Brain pericyte (primary cell): Measurements from ENCODE around the gene OASL.
A peak's percentile ranks its signal among the peaks of the same experiment; 100 is the strongest.

ENCODE experiments used
- DNase-seq: peaks from one replicate; pipeline ENCODE4 v3.0.0-alpha.2; 2012; ENCODE audit warnings: low read depth, low spot score

Gene OASL

DNA sequence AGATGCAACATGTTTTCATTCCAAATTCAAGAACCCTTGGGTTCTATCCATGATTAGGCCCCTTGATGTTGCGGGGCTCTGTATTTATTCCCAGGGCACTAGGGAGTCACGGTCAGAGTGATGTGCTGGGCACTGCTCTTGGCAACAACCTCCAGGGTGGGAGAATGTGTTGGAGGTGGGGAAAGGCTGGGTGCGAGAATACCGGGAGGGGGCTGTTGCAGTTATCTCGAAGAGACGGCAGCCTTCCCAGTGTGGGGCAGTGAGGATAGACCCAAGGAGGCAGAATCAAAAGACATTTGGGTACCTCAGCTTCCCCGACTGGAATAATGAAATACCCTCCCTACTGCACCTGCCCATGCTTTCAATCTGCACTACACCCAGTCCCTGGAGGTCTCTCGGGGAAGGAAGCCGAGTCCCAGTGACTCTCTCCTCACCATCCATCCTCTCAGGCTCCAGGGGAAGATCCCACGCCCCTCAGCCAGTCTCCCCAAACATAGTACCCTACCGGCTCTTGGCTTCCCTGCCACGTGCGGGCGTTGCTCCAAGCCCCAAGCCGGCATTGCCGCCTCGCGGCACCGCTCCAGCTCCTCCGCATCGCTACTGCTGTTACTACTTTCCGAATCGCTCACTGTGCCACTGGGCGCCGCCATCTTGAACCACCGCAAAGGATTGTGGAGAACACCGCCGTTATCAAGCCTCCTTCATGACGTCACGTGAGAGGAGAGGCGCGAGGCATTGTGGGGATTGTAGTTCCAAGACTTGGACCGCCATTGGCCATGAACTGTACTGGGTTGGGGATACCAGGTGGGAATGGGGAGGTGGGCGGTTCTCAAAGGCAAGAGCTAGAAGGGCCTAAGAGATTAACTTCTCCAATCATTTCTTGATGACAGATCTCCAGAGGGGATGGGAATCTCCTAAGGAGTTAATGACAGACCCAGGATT, 22.9 kb downstream of the OASL start, which contains the start of gene C12orf43:
TSS of gene C12orf43 (minus strand) at position 663 of the 942 bp plus-strand sequence. CDS start at position 650, 13 bp downstream.
- peak; percentile 67 for DNase-seq

DNA sequence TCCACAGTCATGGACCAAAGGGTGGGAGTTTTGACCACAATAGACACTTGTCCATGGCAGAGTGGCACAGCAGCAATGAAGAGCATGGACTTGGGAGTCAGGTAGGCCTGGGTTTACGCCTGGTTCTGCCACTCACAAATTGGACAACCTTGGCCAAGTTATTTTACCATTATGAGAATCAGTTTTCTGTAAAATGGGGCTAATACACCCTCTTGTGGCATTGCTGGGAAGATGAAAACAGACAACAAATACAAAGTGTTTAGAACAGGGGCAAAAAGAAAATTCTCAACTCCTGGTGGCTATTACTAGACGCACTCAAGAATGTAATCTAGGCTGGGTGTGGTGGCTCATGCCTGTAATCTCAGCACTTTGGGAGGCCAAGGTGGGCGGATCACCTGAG, 25.3 kb downstream of the OASL start:
- no peak for DNase-seq

DNA sequence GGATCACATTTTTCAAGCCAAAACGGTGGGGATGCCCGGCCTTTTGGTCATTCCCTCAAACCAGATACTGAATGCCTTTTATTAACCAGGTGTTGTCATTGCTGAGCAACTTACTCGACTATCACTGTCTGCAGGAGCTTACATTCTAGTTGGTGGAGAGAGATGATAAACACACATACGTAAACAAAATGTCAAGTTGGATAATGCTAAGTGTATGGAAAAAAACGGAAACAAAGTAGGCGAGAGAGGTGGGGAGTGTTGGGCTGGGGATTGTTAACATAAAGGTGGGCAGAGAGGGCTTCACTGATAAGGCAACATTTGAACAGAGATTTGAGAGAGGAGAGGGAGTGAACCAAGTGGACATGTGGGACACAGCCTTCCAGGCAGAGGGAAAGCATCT, 27.2 kb downstream of the OASL start:
- DNase-seq: no peak

DNA sequence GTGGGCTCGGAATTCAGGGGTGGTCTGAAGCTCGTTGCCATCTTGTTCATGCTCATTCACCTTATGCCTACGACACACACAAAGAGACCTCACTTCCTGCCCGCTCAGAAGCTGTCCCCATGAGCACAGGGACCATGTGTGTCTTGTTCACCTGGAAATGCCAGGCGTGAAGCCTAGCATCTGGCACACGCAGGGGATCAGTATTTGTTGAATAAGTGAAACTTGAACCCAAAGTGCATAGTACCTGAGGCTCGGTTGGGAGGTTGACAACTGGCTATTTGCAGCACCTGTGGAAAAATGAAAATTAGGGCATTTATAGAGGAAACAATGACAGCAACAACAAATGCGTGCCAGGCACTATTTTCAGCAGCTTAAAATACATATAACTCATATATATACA, 28.2 kb downstream of the OASL start:
- DNase-seq: no peak

DNA sequence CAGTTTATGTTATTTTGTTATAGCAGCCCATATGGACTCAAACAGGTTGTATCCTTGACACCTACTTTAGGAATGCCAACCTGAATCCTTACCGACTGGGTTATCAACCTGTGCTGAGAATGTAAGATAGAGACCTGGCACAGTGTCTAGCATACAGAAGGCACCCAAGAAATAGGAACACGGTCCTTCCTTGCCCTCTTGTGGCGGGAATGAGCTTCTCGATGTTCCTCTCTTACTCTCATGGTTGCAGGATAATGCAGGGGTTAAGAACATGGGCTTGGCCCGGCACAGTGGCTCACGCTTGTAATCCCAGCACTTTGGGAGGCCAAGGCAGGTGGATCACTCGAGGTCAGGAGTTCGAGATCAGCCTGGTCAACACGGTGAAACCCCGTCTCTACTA, 29.3 kb downstream of the OASL start:
- DNase-seq: no peak

DNA sequence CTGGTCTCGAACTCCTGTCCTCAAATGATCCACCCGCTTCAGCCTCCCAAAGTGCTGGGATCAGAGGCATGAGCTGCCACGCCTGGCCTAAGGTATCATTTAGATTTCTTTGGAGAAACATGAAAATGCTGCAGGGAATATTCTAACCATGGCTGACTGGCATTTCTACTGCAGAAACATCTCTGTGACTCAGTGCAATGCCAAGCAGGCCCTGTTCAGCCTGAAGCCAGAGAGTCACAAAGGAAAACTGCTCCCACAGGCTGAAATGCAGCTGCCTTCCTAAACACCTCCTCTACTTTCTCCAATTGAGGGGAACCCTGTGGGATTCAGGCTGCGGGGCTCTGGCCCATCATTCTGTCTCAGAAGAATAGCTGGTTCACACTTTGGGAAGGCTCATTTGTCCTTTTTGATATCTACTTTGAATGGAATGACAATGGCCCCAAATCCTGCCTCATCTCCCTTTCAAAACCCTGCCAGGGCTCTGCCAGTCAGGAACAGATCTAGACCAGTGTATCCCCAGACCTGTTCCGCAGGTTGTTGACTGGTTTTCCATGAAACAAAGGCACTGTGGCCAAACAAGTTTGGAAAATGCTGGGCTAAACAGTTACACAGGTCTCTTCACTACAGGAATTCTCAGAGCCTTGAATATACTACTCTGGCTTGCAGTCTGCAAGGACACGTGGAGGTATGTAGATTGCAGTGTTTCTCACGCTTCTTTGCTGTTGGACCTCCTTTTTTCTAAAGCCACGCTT, 30.5 kb downstream of the OASL start:
- no peak for DNase-seq

DNA sequence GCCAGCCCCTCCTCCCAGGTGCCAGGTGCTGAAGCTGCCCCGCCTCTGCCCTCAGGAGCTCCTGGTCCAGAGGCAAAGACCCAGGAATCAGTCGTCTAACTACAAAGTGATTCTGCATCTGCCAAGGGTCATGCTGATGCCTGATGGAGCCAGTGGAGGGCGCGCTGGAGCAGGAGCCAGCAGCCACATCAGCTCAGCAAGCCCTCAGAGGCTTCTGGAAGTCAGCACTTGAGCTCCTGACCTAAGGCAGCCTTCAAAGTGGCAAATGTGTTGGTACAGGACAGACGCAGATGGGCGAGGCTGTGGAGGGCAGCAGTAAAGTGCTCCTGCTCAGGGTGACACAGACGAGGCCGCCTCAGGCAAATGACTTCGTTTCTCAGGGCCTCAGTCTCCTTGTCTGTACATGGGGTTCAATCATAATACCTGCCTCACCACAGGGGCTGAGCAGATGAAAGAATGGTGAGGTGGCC, 33.7 kb downstream of the OASL start:
- no peak for DNase-seq

DNA sequence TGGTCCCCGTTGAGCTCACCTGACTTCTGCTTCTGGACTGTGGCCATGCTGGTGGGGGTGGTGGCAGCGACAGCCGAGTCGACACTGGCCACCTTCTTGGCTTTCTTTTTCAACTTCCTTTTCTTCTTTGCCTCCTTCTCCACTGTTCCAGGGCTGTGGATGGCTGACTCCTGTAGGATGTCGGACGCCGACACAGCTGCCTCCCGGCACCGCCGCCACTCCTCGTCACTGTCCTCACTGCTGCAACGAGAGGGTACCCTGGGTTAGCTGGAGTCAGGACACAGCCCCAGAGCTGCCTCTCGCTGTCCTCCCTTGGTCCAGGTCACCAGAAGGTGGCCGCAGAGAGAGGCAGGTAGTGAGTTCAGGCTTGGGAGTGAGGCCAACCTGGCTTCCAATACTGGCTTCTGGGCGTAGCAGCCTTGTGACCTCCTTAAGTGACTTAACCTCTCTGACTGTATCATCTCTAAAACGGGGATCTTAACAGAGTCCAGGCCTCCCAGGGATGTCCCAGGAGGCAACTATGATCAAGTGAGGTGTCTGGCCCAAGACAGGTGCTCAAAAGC, 34.7 kb downstream of the OASL start:
- DNase-seq: no peak

DNA sequence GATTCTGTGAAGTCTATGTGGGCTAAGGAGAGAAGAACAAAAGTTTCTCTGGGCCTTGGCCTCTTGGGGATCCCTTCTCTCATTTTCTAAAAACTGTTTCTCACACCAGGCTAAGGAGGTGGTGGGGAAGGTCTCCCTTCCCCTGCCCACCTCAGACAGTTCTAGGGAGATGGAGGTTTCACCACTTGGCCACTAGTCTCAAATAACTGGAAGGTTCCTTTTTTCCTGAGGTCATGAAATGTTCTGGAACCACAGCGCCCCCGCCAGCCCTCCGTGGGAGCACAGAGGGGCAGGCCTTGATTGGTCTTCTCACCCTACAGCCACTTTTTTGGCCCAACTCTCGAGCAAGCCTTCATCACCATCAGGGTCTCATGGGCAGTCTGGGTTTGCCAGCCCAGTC, 35.4 kb downstream of the OASL start:
- no peak for DNase-seq

DNA sequence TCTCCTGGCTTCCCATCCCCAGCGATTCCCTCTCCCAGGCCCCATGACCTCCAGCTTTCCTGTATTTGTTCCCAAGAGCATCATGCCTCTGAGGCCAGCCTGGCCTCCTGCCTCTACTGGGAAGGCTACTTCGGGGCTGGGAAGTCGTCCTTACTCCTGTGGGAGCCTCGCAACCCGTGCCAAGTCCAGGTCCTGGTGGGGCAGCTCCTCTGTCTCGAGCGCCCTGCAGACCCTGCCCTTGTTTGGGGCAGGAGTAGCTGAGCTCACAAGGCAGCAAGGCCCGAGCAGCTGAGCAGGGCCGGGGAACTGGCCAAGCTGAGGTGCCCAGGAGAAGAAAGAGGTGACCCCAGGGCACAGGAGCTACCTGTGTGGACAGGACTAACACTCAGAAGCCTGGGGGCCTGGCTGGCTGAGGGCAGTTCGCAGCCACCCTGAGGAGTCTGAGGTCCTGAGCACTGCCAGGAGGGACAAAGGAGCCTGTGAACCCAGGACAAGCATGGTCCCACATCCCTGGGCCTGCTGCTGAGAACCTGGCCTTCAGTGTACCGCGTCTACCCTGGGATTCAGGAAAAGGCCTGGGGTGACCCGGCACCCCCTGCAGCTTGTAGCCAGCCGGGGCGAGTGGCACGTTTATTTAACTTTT, 37.1 kb downstream of the OASL start:
- DNase-seq: no peak

DNA sequence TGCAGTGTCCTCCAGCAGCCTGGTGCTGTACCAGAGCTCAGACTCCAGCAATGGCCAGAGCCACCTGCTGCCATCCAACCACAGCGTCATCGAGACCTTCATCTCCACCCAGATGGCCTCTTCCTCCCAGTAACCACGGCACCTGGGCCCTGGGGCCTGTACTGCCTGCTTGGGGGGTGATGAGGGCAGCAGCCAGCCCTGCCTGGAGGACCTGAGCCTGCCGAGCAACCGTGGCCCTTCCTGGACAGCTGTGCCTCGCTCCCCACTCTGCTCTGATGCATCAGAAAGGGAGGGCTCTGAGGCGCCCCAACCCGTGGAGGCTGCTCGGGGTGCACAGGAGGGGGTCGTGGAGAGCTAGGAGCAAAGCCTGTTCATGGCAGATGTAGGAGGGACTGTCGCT, 38.0 kb downstream of the OASL start:
- DNase-seq: no peak

DNA sequence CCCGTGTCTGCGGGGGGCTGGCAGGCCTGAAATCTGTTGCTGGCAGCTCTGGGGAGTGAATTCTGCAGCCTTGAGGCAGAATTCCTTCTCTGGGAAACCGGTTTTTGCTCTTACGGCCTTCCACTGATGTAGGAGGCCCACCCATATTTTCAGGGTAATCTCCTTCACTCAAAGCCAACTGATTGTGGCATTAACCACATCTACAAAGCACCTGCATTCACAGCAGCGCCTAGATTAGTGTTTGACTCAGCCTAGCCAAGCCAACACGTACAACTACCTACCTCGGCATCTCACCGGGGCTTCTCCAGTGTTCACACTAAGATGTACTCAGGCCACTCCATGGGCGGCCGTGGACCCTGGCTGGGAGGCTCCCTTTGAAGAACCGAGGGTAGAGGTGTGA, 38.5 kb downstream of the OASL start:
- DNase-seq: no peak

DNA sequence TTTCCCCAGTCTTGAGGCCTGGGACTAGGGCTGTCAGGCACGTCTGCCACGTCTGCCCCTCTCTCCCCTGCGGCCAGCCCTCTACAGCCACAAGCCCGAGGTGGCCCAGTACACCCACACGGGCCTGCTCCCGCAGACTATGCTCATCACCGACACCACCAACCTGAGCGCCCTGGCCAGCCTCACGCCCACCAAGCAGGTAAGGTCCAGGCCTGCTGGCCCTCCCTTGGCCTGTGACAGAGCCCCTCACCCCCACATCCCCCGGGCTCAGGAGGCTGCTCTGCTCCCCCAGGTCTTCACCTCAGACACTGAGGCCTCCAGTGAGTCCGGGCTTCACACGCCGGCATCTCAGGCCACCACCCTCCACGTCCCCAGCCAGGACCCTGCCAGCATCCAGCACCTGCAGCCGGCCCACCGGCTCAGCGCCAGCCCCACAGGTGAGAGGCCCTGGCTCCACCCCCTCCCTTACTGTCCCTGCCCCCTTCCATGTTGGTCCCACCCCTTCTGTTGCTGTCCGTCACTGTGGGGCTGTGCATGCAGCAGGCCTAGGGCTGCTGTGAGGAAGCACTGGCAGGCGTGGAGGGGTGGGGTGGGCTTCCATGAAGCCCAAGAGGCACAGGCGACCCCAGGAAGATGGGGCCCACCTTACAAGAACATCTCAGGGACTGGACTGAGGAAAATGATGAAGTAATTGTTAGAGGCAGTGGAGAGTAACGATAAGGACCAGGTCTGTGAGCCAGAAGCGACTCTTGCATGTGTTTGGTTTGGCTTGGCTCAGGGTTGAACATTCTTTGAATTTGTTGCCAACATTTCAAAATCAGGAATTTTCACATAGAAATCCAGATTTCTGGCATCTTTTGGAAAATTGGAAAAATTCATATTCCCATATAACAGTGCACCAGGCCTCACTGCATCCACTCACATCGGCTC, 39.6 kb downstream of the OASL start:
- no peak for DNase-seq

DNA sequence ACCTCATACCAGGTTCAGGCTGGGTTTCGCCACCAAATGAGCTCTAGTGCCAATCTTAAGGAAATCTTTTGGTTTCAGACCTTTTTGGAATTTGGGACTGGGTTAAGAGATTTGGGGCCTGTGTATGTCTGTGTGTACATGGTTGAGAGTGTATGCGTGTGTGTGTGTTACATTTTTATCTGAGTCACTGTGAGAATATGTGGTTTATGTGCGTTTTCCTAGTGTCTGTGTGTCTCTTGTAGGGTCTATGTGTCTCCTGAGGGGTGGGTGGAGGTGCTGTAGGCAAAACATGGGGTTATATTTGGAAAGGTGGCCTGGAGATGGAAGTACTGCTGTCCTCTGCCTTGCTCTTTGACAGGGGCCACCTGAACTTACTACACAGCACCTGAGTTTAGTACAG, 40.6 kb downstream of the OASL start:
- DNase-seq: no peak

DNA sequence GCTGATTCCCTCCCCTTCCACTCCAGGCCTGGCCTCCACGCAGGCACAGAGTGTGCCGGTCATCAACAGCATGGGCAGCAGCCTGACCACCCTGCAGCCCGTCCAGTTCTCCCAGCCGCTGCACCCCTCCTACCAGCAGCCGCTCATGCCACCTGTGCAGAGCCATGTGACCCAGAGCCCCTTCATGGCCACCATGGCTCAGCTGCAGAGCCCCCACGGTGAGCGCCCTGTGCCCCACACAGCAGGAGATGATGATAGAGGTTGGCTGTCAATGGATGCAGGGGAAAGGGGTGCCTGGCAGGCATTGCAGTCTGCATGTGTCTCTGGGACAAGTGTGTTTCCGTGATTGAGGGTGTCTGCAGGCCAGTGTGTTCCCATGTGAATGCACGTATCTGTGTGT, 41.6 kb downstream of the OASL start:
- no peak for DNase-seq

DNA sequence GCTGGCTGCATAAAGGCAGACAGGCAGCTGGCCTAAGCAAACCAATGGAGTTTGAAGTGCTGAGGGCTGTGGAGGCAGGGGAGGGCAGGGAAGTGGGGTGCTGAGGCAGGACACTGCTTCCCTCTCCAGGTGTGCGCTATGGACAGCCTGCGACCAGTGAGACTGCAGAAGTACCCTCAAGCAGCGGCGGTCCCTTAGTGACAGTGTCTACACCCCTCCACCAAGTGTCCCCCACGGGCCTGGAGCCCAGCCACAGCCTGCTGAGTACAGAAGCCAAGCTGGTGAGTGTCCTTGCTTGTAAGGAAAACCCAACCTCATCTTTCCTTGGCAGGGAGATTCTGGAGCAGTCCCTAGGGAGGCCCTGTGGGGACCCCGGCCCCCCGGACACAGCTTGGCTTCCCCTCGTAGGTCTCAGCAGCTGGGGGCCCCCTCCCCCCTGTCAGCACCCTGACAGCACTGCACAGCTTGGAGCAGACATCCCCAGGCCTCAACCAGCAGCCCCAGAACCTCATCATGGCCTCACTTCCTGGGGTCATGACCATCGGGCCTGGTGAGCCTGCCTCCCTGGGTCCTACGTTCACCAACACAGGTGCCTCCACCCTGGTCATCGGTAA, 42.8 kb downstream of the OASL start:
- no peak for DNase-seq

DNA sequence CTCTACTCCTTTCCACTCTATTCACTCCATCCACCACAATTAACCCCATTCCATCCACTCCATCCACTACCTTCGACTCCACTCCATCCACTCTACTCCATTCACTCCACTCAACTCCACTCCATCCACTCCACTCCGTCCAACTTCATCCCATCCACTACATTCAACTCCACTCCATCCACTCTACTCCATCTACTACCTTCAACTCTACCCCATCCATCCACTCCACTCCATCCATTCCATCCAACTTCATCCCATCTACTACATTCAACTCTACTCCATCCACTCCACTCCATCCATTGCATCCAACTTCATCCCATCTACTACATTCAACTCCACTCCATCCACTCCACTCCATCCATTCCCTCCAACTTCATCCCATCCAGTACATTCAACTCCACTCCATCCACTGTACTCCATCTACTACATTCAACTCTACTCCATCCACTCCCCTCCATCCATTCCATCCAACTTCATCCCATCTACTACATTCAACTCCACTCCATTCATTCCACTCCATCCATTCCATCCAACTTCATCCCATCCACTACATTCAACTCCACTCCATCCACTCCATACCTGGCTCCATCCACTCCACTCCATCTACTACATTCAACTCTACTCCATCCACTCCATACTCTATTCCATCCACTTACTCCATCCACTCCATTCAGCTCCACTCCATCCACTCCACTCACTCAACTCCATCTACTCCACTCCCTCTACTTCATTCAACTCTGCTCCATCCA, 44.3 kb downstream of the OASL start:
- DNase-seq: no peak

DNA sequence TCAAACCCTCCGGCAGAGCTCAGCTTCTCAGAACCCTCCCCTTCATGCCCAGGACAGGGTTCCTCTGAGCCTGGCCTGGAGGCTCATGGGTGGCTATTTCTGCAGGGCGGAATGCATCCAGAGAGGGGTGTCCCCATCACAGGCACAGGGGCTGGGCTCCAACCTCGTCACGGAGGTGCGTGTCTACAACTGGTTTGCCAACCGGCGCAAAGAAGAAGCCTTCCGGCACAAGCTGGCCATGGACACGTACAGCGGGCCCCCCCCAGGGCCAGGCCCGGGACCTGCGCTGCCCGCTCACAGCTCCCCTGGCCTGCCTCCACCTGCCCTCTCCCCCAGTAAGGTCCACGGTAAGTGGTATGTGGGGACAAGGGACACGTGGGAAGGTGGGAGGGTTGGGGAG, 45.0 kb downstream of the OASL start:
- no peak for DNase-seq

DNA sequence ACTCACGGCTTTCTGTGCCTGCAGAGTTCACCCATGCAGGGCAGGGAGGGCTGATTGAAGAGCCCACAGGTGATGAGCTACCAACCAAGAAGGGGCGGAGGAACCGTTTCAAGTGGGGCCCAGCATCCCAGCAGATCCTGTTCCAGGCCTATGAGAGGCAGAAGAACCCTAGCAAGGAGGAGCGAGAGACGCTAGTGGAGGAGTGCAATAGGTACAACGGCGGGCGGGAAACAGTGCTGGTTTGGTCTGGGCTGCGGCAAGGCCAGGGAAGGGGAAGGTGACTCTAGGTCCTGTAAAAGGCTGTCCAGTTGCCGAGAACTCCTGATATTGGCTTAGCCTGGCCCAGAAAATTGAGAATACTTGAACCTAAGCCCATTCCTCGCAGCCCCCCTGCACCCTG, 45.5 kb downstream of the OASL start:
- no peak for DNase-seq

DNA sequence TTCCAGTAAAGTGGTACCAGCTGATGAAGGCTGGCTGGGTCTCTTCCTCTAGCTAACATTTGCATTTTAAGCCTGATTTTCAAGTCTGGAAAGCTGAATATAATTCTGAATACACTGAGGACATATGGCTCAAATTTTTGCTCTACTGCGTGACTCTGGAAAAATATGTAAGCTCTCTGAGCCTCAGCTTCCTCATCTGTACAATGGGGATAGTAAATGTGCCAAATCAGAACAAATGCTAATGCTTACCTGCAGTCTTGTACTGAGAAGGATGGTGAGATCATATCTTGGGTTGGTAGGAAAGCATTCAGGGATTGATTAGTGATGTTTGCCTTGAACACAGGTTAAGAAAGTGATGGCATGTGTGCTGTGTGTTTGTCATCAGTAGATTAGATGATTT, 46.1 kb downstream of the OASL start:
- DNase-seq: no peak
